ENCODE results near the gene VAT1L.
"Not testable (repeated sequence)": the region's sequence is repeated elsewhere in the genome, so short reads cannot be mapped to it uniquely, and the experiment has no call there.

VAT1L gene

DNA sequence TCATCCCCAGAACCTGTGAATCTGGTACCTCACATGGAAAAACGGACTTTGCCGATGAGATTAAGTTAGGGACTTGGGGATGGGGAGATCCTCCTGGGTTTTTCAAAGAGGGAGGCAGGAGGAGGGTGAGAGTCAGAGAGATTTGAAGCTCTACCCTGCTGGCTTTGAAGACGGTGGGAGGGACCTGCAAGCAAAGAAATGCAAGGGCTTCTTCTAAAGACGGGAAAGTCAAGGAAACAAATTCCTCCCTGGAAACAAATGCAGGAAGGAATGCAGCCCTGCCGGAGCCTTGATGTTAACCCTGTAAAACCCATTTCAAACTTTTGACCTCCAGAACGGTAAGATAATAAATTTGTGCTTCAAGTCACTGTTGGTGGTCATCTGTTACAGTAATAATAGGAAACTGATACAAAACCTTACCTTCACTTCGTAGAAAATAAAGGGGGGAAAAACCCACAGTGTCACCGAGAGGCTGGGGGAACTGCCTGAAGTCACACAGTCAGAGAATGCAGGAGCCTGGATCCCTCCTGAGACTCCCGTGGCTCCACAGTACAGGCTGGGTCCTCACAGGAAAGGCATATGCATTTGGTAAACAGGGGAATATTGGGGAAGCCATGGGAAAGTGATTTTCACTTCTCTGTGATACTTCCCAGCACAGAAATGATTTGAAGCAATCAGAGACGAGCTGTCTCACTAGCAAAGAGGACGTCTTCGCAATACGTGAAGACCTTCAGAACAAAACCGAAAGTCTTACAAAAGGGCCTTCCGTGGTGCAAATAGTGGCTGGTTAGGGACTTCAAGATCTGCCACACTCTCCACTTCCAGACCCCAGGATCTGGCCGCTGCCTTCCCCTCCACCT lies 175.1 kb downstream of the VAT1L start:
- DNase-seq = no peak

GRCh38 chr16:77965346-77965745 lies 177.0 kb downstream of the VAT1L start:
- DNase-seq = no peak

DNA sequence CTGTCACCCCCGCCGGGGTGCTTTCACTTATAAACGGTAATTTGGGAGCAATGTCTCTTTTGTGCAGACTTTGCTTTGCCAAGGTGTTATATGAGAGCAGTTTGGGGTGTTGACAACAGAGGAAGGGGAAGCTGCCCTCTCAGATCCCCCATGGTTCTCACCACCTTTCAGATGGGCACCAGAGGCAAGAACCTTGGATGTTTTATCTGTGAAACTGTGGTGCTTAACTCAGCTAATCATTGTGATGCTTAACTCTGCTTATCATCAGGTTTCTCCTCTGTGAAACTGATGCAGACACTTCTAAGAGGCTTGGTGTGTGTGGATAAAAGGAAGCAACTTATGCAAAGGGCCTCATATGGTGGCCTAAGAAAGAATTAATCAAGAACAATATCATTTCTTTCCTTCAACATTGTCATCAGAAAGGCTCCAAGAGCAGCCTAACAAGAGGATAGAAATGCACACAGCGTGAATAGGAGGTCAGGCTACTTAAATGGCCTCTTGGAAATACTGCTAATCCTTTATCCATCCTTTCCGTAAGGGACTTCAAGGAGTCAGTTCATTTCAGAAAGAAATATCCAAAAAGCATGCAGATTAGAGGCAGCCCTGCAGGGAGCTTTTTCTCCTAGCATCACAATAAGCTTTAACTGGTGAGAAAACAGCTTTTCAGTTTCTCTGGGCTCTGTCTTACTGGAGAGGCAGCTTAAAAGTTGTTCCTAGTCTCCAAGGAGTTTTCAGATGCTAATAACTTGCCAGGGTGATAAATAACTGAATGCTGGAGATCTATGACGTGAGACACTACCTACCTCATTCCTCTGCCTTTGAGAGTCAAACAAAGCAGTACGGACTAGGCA lies 178.9 kb downstream of the VAT1L start:
- DNase-seq = no peak

DNA sequence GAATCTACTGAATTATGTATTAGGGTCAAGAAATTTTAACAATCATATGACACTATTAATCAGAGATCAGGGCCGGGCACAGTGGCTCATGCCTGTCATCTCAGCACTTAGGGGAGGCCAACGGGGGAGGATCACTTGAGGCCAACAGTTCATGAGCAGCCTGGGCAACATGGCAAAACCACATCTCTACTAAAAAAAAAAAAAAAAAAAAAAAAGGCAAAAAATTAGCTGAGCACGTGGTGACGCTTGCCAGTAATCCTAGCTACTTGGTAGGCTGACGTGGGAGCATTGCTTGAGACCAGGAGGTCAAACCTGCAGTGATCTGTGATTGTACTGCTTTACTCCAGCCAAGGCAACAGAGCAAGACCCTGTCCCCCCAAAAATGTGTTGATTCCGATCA lies 181.5 kb downstream of the VAT1L start:
- no peak for DNase-seq

GRCh38 chr16:77970371-77970770 lies 182.0 kb downstream of the VAT1L start:
- no peak for DNase-seq

DNA sequence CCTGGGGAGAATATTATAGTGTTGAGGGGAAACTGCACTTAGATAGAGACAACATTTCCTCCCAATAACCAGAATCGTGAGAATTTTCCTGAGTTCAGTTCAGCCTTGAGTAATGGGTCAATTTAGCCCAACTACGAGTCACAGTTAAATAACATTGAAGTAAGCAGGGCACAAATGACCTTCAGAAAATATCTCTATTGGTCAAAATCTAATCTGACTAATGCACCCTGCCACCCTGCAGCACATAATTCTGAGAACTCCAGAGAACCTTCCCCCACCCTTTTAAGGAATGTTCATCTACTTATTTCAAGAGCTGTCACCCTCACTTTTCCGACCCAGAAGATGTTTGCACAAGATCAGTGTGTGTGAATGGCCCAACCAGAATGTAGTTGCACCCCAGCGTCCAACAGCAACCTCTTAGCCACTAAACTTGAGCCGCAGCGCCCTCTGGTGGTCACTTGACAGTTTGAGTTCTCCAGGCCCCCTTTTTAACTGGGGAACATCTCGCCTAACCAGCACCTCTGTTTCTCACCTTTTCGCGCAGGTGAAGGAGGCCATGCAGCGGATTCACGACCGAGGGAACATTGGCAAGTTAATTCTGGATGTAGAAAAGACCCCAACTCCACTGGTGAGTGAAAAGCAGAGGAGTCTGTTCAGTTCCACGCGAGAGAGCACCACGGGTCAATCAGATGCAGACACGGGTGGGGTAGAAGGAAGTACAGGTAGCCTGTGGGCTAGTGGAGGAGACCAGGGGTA lies 183.1 kb downstream of the VAT1L start:
- peak; percentile 32 for DNase-seq

- DNase-seq = no peak
Observed at GRCh38 chr16:77972062-77972392, 183.7 kb downstream of the VAT1L start.

DNA sequence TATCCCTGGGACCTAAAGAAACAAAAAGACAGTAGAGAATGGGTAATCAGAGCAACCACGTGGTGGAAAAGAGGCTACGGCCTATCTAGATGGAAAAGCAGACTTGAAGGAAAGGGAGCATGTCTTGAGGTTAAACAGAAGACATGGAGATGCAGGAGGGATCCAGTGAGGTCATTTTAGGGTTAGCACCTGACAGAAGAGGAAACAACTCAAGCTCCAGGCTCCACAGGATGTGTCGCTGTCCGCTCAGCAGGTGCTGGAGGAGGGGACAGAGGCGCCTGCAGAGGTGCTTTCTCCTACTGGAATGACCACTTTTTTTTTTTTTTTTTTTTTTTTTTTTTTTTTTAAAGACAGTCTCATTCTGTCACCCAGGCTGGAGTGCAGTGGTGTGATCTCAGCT lies 186.5 kb downstream of the VAT1L start:
- no peak for DNase-seq

- DNase-seq = no peak
Observed at GRCh38 chr16:77975942-77976341, 187.6 kb downstream of the VAT1L start.

DNA sequence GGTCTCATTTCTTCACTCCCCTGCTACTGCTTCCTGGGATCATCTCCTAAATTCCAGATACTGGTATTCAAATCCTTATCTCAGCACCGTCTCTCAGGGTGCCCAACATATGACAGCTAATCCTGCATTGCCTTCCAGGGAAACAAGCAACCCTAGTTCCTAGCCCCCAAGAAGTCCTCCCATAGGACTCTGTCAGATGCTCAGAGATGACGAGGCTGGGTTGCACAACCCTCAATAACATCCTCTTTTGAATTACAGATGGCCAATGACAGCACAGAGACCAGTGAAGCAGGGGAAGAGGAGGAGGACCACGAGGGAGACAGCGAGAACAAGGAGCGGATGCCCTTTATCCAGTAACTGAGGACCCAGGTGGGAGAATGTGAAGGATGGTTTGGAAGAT lies 189.0 kb downstream of the VAT1L start:
- DNase-seq = no peak

DNA sequence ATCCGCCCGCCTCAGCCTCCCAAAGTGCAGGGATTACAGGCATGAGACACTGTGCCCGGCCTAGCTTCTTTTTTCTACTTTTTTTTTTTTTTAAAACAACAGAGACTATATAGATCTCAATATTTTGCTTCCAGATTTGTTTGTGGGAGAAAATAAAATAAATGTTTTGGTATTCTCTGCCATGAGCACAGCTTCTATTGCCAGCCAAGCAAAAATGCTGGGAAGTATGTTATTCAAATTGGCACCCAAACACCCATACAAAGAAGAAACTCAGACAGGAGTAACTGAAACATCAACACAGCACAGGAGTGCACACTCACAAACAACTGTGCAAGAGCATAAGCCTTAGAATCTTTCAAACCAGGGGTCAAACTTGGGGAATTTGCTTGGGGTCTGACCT lies 196.7 kb downstream of the VAT1L start:
- DNase-seq = no peak

- no peak for DNase-seq
Observed at GRCh38 chr16:77986011-77986740, 197.8 kb downstream of the VAT1L start.

- no peak for DNase-seq
Observed at GRCh38 chr16:77987810-77988209, 199.4 kb downstream of the VAT1L start.

- no peak for DNase-seq
Observed at GRCh38 chr16:77989846-77990245, 201.5 kb downstream of the VAT1L start.

- peak; percentile 59 for DNase-seq
Observed at GRCh38 chr16:77991701-77992100, 203.3 kb downstream of the VAT1L start.

GRCh38 chr16:77992381-77992780 lies 204.0 kb downstream of the VAT1L start:
- not testable (repeated sequence) for DNase-seq

GRCh38 chr16:77993111-77993985 lies 205.0 kb downstream of the VAT1L start:
- DNase-seq = no peak

GRCh38 chr16:77995843-77996455 lies 207.6 kb downstream of the VAT1L start:
- DNase-seq = no peak

DNA sequence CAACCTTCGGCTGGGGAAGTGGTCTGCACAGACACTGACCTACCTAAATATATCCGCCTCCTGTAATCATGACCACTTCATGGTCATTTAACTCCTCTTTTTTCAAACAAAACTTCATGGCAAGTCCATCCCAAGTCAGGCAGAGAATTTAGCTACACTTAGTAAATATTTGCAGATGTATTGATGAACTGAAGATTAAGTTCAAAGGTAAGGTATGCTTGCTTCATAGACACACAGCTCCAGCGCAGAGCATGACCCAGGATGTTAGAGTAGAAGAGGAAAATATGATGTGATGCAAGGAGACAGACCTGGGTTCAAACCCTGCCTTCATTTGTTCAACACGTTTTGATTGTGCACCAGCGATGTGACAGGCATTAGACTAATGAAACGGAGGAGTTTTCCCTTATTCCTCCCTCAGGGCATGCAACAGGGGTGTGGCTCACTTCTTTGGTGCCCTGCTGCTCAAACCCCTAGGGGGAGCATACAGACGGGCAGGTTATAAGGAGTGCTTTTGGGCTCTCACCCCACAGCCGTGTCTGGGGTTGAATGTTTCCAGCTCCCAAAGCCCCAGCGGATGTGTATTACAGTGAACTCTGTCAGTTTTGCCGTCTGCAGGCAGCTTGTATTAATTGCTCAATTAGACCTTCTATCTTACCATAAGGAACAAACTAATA lies 210.1 kb downstream of the VAT1L start:
- DNase-seq = no peak

DNA sequence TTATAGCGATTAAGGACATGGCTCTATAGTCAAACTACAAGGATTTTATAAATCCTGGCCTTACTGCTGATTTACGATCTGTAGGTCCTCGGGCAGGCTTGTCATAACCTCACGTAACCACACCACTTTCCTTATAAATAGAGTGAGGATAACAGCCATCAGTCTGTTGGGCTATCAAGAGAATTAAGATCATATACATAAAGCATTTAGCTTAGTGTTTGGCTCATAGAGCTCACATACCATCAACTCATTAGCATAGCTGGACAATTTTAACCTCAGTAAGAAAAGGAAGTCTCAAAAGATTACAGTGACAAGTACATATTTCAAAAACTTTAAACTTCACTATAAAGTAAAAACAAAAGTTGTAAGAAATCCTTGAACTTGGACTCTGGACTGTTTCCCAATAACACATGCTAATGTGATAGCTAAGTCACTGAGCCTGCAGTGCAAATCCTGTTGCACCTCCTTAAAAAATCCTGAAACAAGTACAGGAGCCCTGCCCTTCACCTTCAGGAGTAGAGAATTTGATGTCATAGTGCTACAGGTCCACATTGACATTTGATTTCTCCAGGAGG lies 213.2 kb downstream of the VAT1L start:
- no peak for DNase-seq

Data from NCI-H748 treated with DMSO at 0.1 percent for 48 hours (cell line).